Stomach (tissue), 4 donors: Measurements from ENCODE around the gene CHD5.

ENCODE experiments used
- CTCF ChIP-seq, 7 experiments: fragments of 450-650 bp in 4 of 7; fragments of 200-600 bp in 3 of 7; sonication (generic) in 3 of 7; IDR thresholded peaks; one replicate each; pipeline ENCODE4 v1.5.1; 2016 to 2019; ENCODE audit warnings: antibody characterized with exemption in 7 of 7, control low read depth in 2 of 7, mild to moderate bottlenecking in 1 of 7
- EP300 ChIP-seq: sonication (generic); formaldehyde crosslinking; IDR thresholded peaks from one replicate; pipeline ENCODE4 v1.6.1; 2017; ENCODE audit warnings: antibody characterized with exemption
- POLR2A ChIP-seq, 4 donors: fragments of 450-650 bp; IDR thresholded peaks; one replicate each; pipeline ENCODE4 v1.6.1; 2016; ENCODE audit warnings: antibody characterized with exemption in 4 of 4, control low read depth in 2 of 4, mild to moderate bottlenecking in 1 of 4, moderate library complexity in 1 of 4

DNA sequence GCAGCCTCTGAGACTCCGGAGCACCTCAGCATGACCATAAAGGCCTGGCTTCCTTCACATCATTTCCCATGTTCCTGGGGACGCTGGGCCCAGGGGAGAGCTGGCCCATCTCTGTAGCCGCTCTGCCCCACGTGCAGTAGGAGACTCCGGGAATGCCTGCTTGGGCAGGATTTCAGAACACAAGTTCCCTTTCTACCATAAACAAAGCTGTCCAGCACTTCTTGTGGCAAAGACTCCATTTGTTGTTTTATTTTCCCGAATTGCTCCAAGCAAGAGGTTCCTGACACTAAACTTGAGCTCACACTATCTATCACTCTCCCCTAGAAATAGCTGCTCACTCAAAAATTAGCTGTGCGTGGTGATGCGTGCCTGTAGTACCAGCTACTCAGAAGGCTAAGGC, 21.9 kb downstream of the CHD5 start:
- TF ChIP-seq CTCF (IDR thresholded peaks at IDR 0.05) = no peak
- no peak for TF ChIP-seq EP300
- no peak for TF ChIP-seq POLR2A (IDR thresholded peaks at IDR 0.05)
